GM19397 (cell line): Measurements from ENCODE around the gene CSF2.

Source experiments
- ATAC-seq: cut with Tn5 transposase; IDR thresholded peaks from one replicate; pipeline ENCODE4 v1.9.1; 2021; ENCODE audit warnings: mild to moderate bottlenecking, moderate library complexity; ENCODE audit not compliant: unreplicated experiment

CSF2 gene

DNA sequence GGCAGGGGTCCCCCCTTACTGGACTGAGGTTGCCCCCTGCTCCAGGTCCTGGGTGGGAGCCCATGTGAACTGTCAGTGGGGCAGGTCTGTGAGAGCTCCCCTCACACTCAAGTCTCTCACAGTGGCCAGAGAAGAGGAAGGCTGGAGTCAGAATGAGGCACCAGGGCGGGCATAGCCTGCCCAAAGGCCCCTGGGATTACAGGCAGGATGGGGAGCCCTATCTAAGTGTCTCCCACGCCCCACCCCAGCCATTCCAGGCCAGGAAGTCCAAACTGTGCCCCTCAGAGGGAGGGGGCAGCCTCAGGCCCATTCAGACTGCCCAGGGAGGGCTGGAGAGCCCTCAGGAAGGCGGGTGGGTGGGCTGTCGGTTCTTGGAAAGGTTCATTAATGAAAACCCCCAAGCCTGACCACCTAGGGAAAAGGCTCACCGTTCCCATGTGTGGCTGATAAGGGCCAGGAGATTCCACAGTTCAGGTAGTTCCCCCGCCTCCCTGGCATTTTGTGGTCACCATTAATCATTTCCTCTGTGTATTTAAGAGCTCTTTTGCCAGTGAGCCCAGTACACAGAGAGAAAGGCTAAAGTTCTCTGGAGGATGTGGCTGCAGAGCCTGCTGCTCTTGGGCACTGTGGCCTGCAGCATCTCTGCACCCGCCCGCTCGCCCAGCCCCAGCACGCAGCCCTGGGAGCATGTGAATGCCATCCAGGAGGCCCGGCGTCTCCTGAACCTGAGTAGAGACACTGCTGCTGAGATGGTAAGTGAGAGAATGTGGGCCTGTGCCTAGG, at the start of gene CSF2:
CSF2 (plus strand) TSS at position 559 of the 783 bp plus-strand sequence; CDS start at position 594, 35 bp downstream.
- no peak for ATAC-seq

DNA sequence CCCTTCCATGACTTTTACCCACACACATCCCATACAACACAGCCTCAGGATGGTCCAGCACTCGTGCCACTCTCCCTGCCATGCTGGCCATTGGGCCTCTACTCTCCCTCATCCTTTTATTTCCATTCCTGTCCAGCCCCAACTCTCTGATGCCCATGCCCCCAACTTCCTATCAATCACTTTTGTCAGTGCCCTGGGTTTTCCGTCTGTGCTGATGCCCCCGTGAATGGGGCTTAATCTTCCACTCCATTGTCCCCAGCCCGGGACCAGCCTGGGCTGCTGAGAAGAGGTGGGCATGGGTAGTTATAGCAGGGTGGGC, 49.5 kb upstream of the CSF2 start:
- ATAC-seq = no peak

DNA sequence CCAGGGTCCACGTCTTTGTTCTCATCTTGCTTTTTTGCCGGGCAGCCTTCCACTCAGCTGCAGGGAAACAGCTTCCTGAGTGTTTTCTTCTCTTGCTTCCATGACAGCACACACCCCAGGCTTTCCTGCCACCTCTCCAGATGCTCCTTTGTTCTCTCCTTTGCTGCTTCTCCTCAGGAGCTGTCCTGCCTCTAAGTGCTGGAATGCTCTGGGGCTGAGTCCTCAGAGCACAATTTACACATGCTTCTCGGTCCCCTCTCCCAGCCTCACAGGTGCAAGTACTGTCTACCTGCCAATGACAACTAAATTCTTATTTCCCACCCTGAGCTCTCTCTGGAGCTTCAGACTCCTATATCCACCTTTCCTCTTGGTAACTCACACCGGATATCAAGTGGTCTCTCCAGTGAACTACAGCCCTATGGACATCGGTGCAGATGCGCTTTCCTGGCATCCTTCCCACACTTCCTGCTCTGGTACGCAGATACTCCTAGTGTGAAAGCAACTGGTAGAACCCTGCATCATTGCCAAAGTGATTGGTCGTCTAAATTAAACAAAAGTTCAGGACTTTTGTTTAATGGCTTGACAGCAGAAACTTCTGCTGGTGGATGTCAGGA, 48.7 kb upstream of the CSF2 start:
- ATAC-seq = no peak

DNA sequence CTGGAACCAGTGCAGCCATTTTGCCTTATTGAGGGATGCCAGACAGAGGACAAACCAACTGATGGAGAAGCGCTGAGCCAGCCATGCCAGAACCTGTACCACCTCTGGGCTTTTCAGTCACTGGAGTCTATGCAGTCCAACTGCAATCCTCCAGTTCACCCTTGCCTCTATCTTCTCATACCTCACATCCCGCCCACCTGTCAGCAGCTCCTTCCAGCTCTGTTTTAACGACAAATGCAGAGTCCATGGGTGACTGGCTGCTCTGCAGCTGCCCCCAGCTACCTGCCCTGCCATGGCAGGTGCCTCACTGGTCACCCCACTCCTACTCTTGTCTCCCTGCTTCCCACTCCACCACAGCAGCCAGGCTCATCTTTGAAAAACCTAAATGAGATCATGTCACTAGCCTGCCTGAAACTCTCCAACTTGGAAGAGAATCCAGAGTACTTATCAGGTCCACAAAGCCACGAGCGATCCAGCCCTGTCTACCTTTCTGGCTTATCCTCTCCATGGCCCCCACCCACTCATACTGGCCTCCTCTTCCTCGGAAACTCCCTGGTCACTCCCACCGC, 48.1 kb upstream of the CSF2 start:
- ATAC-seq = no peak

DNA sequence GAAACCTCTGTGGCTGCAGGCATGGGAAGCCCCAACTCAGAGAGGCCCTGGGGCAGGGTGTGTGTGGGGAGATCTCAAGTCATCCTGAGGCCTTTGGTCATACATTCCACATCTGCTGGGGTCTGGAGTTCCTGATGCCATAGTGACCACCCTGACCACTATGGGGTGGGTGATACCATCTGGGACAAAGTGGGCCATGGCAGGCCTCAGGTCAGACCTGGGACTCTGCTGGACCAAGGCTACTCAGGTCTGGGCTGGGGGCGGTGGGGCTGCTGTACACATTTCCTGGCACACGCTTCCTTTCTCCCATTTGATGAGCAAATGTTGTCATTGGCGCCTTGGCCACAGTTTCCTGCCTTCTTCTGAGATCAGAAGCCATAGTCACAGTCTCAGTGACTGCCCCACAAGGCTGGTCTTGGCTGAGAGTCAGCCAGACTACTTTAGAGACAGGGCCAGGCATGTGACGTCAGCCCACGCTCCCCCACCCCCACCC, 47.0 kb upstream of the CSF2 start:
- no peak for ATAC-seq

DNA sequence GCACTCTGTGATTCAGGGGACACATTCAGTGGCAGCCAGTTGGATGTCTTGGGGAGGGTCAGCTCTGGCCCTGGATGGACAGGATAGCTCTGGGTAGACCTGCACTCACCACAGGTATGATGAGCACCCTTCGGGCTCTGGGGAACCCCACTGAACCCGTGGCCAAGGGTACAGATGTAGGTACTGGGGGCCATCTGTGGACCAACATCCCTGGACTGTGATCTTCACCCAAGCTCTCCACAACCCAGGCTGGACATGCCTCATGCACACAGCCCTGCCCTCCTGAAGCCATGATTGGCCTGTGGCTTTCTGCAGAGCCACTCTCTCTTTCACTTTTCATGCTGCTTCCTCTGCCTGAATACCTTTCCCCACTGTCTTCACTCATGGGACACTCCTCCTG, 46.6 kb upstream of the CSF2 start:
- ATAC-seq = no peak

DNA sequence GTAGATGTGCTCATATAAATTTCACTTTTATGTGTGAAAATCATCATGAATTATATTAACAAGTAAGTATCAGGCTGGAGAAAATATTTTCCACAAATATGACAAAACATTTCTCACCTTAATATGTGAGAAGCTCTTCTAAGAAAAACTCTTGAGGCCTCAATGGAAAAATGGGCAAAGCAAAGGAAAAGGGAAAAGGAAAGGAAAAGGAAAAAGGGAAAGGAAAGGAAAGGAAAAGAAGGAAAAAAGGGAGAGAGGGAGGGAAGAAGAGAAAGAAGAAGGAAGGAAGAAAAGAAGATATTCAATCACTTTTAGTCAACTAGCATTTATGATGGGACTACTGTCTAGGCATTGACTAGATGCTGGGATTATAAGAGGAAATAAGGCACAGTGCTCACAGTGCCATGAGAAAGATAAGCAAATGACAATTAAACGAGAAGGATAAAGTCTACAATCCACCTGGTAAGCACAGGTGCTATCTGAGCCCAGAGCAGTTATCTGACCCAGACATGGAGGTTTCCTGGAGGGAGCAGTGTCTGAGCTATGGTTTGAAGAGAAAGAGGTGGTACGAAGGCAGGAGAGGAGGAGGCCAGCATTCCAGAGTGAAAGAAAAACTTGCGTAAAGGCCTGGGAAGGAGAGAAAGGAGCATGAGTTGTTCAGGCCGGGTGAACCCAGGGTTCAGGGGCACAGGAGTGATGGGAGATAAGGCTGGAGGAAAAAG, 43.8 kb upstream of the CSF2 start:
- ATAC-seq = no peak

DNA sequence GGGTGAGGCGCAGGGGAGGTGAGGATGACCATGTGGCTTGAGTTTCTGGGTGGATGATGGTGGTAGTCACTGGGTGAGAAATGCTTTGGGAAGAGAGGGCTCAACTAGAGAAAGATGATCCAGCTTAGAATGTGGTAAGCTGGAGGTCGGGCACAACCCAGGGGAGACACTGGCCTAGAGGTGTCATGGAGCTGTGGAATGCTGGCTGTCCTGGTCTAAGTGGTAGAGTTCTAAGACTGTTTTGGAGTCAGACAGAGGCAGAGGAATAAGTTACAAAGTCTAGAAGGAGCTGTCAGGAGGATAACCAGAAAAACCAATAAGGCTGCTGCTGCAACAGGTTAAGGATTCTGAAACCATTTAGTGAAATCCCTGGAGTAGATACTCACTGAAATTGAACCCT, 43.0 kb upstream of the CSF2 start:
- ATAC-seq = no peak

DNA sequence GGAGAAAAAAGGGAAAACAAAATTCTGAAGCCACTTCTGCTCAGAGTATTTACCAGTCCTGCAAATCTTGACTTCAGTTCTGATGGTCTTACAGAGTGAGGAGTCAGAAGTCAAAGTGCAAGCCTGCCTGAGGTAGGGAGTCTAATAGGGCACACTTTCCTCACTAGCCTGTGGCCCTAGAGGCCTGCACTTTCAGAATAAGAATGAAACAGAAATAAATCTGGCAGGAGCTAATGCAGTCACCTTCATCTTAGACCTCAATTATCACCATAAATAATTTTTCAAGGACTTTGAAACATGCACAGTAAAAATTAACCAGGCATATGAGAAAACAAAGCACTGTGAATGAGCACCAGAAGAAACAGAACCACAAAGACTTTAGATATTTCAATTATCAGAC, 41.4 kb upstream of the CSF2 start:
- ATAC-seq = no peak

DNA sequence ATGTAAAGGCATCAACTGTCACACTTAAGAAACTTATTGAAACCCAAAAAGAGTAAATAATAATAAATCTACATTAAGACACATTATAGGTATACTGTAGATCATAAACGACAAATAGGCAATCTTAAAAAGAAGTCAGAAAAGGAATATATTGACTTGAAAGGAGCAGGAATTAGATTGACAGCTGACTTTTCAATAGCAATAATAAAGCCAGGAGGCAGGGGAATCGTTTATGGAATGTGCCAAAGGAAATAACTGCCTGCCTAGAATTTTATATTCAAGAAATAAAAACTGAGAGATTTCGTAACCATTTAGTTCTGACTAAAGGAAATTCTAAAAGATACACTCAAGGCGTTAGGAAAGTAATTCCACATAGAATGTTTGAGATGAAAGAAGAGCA, 40.5 kb upstream of the CSF2 start:
- ATAC-seq = no peak

DNA sequence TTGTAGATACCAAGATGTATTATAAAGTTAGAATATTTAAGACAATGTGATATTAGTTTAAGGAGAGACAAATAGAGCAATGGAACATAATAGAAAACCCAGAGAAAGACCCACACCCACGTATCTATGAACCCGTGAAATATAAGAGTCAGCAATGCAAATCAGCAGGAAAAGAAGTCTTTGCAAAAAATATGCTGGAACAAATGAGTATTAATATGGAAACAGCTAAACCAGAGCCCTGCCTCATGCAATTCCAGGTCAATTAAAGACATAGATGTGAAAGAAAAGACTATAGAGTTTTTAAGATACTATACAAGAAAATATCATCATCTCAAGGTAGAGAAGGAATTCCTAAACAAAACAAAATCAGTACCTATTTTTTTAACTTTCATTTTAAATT, 36.2 kb upstream of the CSF2 start:
- no peak for ATAC-seq

DNA sequence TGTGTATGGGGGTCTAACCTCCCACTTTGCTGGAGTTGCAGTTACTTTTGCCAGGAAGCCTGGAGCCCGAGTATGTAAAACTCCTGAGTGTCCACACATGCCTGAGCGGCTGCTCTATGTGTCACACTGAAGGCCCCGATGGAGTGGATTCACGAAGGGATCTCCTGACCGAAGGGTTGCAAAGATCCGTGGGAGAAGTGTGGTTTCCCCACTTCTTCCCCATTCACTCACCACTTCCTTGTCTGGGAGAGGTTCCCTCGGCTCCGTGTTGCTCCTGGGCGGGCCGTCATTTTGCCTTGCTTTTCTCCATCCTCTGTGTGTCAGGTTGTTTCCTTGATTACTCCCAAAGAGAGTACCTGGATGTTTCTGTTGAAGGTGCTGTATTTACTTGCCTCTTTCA, 29.4 kb upstream of the CSF2 start:
- ATAC-seq = no peak

DNA sequence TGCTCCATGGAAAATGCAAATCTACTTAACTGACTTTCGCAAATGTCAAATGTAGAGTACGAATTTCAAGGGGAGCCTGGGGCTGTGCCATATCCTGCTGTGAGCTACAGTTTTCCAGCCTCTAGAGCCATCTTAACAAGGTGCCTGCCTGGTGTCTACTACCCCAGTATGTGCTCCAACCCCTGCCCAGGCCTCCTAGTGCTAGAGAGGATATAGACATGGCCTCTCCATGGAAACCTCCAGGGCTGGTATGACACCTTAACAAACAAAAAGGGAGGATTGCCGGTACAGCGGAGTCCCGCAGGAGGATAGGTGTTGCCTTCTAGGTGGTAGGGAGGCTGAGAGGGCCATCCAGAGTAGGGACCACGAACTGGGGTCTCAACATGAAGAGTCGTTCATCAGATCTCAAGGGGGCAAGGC, 26.7 kb upstream of the CSF2 start:
- ATAC-seq = no peak

DNA sequence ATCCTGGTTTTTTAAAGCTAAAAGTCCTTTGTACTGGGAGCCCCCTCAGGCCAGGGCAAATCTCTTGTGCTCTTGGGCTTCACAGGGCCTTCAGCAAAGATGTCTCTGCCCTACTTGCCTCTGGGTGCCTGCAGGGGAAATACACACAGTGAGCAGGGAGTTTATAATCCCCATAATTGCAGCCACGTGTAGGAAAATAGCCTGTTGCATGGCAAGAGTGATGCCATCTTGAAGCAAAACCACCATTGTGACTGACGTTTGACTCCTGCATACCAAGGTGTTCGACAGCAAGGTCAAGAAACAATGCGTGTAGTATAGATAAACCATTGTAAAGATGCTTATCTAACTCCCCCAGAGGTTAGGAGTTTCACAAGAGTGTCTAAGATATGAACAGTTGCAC, 24.5 kb upstream of the CSF2 start:
- ATAC-seq = no peak

DNA sequence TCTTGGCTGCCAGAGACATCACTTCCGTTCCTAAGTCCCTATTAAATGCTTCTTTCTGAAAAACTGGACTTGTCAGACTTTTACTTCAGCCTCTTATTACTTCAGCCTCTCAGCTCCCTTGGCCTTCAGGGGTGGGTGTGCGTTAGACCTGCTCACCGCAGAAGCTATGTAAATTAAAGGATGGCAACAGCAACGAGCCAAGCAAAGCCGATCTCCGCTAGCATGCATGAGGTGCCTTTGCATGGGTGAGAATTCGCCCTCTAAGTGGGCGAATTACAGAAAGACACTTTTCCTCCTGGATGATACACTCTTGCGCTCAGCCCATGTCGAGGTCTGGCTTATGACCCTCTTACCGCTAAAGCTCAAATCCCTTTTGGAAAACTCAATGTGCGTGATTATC, 24.0 kb upstream of the CSF2 start:
- ATAC-seq = no peak

DNA sequence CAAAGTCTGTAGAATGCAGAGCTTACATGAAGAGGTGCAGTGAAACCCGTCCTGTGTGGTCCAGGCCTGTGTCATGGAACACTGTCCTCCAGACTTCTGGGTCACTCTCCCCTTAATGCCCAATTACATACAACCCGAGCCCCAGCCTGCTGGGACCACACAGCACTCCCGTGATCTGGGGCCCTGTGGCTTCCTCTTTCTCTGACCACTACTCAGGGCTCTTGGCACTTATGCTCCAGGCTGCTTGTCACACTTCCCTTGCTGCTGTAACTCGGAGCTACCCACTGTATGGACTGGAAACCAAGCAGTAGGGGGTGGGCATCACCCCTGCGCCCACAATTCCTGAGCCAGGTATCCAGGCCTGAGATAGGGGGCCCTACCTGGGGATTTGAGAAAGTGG, 23.5 kb upstream of the CSF2 start:
- ATAC-seq = no peak

DNA sequence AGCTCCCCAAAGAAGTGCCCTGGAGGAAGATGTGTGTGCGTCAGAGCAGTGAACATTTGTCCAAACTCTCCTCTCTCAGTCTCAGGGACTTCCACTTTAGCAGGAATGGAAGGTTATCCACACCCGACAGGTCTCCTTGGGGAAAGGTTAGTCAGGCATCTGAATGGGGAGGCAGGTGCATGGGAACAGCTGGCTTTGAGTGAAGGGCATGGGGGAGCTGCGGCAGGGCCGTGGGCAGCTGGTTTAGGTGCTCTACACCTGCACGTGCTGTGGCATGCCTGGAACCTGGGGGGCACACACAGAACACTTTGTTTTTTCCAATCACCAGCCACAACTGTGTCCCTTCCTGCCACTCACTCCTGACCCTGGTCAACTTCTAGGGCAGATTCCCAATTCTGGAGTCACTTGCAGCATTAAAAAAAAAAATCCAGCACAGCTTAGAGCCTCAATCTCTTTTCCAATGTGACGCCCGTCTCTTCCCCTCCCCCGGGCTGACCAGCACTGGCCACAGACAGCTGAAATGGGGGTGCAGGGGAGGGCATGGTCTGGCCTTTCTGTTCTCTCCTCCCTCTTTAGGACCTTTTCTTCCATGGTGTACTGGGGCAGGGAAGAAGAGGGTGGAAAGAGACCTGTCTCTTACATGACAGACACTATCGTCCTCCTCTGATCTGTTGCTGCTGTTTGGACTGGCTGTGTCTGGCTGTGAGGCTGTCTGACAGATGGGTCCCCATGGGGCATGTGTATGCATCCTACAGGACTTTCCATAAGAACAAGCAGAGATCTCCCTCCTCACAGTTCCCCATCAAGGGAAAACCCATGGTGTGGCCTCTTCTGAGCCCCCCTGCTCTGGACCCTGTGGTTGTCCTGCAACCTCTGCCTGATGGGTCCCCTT, 22.7 kb upstream of the CSF2 start:
- ATAC-seq = no peak

DNA sequence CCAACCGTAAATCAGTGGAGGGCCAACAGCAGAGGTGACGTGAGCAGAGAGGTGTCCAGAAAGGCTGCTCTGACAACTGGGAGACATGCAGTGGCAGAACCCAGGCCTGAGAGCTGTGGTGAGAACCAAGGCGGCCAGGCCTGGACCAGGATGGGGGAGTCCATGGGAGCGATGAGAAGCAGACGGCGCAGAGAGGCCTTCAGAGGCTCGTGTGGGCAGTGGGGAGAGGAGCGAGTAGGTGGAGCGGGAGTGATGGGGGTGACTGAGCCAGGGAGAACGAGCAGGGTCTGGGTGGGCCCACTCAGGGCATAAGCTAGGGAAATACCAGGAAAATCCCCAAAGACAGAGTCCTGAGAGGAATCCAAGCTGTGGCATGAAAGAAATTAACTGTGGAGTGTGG, 21.1 kb upstream of the CSF2 start:
- ATAC-seq = no peak

DNA sequence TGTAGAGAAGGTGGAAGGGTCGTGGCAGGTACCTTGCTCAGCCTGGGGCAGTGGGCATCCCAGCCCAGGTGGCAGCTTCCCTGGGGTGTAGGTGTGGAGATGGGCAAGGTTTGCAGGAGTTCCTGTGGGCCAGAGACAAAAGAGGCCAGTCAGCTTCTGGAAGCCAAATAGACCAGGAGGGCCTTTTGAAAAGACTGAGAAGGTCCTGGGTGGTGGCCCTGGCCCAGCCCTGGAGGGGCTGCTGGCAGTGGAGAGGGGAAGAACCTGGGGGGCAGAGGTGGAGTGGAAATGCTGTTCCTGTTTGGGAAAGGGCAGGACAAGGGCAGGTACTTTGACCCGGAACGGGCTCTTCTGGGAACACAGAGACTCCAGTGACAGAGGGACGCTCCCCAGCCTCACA, 20.1 kb upstream of the CSF2 start:
- no peak for ATAC-seq

DNA sequence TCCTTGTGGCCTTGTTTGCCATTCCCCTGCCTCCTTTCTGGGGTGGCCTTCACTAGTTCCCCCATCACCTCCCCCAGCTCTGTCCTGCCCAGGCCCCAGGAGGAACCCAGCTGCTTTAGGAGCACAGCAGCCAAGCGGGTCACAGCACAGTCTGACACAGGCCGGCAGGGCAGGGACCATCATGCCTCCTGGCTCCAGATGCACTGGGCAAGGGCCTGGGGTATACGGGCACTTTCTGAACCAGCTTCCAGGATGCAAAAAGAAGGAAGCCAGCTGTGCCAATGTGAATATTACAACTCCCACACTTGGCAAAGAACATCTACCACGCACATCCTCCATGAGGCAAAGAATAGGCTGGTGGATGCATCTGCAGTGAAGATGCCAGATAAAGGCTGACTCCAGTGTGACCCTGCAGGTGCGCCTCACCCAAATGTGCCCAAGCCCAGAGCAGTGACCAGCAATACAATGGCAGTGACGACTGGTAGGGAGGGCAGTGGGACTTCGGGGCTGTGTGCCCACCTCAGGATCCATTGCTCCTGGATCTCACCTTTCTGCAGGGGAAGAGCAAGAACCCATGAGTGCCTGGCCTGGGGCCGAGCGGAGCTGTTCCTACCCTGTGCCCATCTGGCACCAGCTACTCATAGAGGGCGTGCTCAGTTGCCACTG, 19.4 kb upstream of the CSF2 start:
- ATAC-seq = no peak
